HG03571 (cell line): ENCODE measurements around the gene MAN1C1.

ENCODE experiments used
- ATAC-seq: cut with Tn5 transposase; IDR thresholded peaks from one replicate; pipeline ENCODE4 v1.9.1; 2021; ENCODE audit not compliant: unreplicated experiment

The MAN1C1 gene

DNA sequence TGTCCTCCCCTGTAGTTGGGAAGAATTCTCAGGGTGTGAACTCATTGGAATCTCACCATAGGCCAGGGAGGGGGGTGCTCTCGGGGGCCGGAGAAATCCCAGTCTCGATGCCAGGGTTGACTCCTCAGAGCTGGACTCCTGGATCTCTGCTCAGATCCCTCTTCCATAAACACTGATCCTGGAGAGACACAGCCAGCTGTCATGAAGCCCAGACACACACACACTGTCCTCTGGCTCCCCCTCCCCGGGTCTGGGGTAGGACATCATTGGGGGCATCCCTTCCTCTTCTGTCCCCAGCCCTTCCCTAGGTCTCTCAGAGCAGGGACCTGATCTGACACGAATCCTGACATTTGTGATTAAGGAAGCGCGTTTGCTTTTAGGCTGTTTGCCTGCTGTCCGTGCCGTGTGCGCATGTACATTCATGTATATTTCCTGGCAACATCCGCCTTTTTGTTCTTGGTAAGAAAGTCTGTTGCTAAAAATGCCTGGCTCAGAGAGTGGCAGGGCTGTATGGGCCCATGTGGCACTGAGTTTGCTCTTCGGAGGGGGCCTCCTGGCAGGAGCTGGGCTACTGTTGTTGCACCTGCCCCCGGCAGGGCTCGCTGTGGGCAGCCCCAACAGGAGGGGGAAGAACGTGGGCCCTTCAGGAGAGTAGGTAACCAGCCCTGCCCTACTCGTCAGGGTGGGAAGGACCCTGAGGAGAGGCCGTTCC, 138.0 kb downstream of the MAN1C1 start:
- no peak for ATAC-seq

DNA sequence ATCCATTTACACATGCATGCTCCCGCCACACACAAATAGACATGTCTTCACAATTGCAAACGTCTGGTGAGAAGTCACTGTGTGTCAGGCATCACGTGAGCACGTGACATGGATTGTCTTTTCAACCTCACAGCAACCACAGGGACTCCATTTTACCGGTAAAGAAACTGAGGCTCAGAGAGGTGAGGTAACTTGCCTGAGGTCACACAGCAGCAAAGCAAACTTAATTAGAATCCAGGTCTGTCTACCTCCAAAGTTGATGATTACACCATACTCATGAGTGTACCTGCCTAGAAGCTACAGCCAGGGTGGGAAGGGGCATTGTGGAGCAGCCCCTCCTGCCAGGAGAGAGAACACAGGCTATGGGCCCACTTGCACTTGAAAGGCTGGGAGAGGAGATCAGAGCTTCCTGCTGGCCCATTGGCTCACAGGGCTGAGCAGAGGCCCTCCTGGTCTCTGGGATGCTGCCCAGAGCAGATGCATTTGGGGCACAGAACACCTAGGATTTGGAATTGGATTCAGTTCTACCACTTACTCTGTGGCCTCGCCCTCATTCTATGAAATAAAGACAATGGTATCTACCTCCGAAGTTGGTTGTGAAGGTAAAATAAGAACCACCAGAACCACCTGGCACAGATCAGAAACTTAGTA, 139.0 kb downstream of the MAN1C1 start:
- no peak for ATAC-seq

GRCh38 chr1:25756215-25756614, 139.6 kb downstream of the MAN1C1 start:
- no peak for ATAC-seq

- no peak for ATAC-seq
These were observed 140.7 kb downstream of the MAN1C1 start for GRCh38 chr1:25757151-25757845.

DNA sequence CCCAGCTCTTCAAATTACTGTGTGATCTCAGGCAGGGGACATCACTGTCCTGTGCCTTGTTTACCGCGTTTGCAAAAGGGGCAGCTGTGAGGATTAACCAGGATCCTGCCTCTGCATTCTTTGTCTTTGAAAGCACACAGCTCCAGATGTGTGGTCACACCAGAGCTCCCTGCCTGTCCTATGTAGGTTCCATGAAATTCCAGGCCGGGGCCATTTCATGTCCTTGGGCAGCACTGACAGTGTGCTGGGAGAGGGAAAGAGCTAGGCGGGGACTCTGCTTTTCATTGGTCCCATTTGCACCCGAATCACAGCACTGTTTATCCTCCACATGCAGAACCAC, 141.2 kb downstream of the MAN1C1 start:
- ATAC-seq = no peak

DNA sequence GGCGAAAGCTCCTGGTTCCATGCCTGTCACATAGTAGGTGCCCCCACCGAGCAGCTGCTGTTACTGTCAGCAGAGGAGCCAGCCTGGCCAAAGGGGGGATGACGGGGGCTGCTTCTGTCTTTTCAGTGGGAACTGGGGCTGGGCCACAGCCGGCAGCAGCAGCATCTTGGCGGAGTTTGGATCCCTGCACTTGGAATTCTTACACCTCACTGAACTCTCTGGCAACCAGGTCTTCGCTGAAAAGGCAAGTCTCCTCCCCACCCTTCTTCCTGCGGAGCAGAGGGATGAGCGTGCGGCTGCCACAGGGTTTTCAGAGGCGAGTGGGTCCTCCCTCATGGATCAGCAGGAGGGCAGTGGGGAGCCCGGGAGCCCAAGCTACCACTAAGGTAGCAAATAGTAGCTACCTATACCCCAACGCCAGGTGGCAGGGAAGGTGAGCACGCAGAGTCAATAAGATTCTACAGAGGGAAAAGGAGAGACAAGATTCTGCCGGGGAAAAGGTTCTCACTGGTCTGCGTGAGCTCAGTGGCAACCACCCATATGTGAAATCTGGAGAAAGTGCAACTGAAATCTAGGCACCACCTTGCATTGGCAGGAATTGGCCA, 142.0 kb downstream of the MAN1C1 start:
- no peak for ATAC-seq

DNA sequence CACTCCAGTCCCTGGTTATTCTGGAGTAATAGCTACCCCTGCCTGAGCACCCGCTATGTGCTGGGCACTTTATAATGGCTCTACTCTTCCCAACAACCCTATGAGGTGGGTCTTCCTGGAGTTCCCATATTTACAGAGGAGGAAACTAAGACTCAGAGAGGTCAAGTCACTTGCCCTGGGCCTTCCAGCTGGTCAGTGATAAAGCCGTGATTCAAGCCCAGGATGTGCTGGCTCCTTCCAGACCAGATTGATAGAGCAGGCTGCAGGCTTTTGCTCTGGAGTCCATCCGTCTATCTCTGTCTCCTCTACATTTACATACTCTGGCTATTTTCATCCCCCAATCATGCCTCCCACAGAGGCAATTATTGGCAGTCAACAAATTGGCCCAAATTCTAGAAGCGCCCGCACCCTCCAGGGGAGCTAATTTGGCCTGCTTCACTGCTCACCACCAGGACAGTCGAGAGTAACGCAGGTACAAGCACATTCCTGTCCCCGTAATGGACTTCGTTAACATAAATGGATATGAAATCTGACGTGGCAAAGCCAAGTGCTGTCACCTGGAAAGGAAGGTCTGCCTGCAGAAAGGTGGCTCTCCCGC, 143.6 kb downstream of the MAN1C1 start:
- ATAC-seq = no peak

GRCh38 chr1:25760871-25761270, 144.3 kb downstream of the MAN1C1 start:
- no peak for ATAC-seq

- ATAC-seq = no peak
These were observed 146.9 kb downstream of the MAN1C1 start for GRCh38 chr1:25763493-25763892.

DNA sequence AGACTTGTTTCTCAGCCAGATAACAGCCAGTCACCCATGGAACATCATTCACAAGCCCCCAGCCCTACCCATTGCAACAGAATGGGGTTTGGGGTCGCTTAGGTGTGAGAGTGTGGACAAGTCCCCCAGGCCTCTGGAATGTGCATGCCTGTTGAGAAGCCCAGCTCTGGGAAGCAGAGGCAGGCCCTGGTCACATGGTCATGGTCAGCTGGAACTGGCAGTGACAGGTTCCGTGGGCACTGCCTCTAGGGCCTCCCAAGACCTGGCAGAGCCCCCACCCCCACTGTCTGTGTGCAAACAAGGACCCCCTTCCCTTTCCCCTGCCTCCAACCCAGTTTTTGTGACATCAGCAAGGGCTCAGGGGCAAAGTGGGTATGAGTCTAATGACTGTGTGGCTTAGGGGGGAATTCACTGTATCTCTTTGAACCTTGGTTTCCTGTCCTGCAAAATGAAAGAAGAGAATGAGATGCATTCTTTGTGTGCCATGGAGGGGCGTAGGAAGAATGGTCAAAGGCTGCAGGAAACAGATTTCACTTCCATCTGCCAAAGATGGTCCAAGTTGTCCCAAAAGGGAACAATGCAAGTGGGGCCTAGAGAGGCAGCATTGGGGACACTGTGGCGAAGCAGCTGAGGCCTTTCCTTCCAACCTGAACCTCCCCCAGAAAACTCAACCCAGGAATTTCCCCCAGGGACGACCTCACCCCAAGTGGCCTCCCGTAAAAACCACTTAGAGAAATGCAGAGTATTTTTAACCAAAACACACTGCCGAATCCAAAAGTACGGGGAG, 148.7 kb downstream of the MAN1C1 start:
- ATAC-seq = no peak

DNA sequence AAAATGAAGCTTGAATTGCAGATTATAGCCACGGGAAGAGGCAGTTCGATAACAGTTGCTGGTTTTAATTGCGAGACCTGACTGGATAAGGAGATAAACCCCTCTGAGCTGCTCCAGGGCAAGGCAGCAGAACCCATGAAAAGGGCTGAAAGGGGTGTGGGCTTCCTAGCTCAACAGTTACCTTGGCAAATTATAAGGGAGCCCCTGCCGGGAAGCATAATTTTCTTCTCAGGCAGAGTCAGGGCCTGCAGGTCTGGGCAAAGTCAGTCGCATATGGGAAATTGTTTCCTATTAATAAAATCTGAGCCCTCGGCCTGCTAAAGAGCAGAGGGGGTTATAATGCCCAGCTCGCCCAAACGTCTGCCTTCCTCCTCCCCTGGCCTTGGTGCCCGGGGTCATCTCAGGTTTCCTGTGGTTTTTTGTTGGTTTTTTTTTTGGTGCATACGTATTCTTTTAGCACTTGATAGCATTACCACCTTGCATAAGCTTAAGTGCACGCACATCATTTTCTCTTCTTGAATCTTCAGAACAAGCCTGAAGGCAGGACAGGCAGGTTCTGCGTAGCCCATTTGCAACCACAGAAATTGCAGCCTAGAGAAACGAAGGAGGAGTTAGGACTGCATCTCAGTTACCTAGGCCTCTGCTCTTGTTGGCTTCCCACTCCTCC, 149.5 kb downstream of the MAN1C1 start:
- no peak for ATAC-seq

DNA sequence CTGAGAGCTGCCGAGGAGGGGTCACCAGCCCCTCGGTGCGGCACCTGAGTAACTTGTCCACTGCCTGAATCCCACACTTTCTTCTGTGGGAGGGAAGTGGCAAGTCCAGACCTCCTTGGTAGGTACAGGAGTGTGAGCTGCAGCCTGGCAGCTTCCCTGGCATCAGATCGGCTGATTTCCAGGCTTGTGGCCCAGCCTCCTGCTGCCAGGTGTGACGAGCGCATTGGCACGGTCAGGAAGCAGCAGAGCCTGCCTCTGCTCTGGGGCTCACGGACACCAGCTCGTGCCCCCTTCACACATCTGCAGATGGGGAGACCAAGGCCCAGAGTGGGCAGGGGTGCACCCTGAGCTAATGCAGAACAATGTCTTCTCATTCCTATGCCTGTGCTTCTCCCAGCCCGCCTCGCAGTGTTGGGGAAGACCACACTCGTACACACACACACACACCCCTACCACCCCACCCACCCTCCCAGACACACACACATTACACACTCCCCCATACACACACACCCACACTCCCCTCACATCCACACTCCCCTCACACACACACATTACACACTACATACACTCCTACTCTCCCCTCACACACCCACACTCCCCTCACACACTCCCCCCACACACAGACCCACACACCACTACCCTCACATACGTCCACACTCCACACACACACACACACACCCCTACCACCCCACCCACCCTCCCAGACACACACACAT, 150.3 kb downstream of the MAN1C1 start:
- ATAC-seq = no peak

GRCh38 chr1:25767437-25767770, 150.8 kb downstream of the MAN1C1 start:
- no peak for ATAC-seq

DNA sequence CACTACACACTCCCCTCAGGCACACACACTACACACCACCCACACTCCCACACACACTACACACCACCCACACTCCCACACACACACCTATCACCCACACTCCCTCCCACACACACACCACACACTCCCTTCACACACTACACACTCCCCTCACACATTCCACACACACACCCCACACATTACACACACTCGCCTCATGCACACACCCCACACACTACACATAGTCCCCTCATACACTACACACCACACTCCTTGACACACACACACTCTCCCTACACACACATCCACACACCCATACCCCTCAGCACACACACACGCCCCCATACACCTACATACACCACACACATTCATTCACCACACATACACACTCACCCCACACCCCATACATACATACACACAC, 152.4 kb downstream of the MAN1C1 start:
- ATAC-seq = no peak

- ATAC-seq = no peak
These were observed 153.2 kb downstream of the MAN1C1 start for GRCh38 chr1:25769625-25770383.

GRCh38 chr1:25770541-25771220, 154.1 kb downstream of the MAN1C1 start:
- no peak for ATAC-seq

- no peak for ATAC-seq
These were observed 154.9 kb downstream of the MAN1C1 start for GRCh38 chr1:25771221-25772114.
